Heart left ventricle (tissue), 13 donors: ENCODE data around the gene ALCAM.

Source experiments
- POLR2A ChIP-seq, 2 donors: fragments of 450-650 bp; IDR thresholded peaks; one replicate each; pipeline ENCODE4 v1.6.1; 2017; ENCODE audit warnings: antibody characterized with exemption in 2 of 2, mild to moderate bottlenecking in 2 of 2, moderate library complexity in 2 of 2
- TF ChIP-seq, protein P1 (sequence below), 12 donors: fragments of 200-600 bp; sonication (generic) in 4 of 12; IDR thresholded peaks; one replicate each; pipeline versions ENCODE4 v1.5.0 to v1.8.0; 2018 to 2022; ENCODE audit warnings: antibody characterized with exemption in 12 of 12, mild to moderate bottlenecking in 5 of 12
- donor health status: ischemic (EF 13 %, LVEDD 7.1; RV severe dilation, severe dysfunction).
- donor health status: DM: no; HTN: yes; CAD: no.
- donor health status: DM: no; HTN: no; CAD: no.
- donor health status: ischemic (EF 25% LVEDD 6.9; RV normal size, moderate dysfunction).
- donor health status: ischemic (EF 25% LVEDD 5.7; RV mildly dilated, moderate dysfunction).
- donor health status: ischemic (EF 35%, LVEDD 5.7; RV mildly dilated, moderate dysfunction).
- donor health status: nonischemic (EF 11% LVEDD 7.7; RV severe dilation, severe dysfunction).
- donor health status: DM: yes; HTN: yes; CAD: no.
- donor health status: PGD.
- donor health status: ischemic (EF 29% LVEDD 5.4; RV normal size, mild dysfunction).
- donor health status: nonischemic (EF 23%, LVEDD 6.1; RV moderate dilation, normal function).

DNA sequence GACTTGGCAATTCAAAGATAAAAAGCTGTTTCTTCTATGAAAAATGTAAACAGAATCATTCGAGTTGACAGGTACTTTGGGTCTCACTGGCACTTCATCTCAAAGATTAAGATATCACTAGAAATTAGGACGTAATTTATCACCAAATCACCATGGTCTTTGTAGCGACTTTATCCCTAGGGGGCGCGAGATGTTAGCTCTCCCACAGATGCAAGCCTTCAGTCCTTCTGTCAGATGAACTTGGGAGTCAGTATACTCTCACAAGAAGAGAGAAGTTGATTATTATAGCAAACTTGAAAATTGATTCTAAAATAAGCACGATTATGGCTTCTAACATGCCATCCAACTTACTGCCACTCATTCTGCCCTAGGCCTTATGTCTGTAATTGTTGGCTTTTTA, 150.3 kb downstream of the ALCAM start:
- TF ChIP-seq, protein P1, sequence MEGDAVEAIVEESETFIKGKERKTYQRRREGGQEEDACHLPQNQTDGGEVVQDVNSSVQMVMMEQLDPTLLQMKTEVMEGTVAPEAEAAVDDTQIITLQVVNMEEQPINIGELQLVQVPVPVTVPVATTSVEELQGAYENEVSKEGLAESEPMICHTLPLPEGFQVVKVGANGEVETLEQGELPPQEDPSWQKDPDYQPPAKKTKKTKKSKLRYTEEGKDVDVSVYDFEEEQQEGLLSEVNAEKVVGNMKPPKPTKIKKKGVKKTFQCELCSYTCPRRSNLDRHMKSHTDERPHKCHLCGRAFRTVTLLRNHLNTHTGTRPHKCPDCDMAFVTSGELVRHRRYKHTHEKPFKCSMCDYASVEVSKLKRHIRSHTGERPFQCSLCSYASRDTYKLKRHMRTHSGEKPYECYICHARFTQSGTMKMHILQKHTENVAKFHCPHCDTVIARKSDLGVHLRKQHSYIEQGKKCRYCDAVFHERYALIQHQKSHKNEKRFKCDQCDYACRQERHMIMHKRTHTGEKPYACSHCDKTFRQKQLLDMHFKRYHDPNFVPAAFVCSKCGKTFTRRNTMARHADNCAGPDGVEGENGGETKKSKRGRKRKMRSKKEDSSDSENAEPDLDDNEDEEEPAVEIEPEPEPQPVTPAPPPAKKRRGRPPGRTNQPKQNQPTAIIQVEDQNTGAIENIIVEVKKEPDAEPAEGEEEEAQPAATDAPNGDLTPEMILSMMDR (IDR thresholded peaks at IDR 0.05) = peak in 5 of 12 donors; percentile 17 to 29 (median 24)
- no peak for TF ChIP-seq POLR2A (IDR thresholded peaks at IDR 0.05)
